Ramos (cell line): ENCODE results near the gene ZDHHC8.

ENCODE experiments used
- in situ Hi-C: fragments of 300-500 bp; cut with MboI; formaldehyde crosslinking; loops from one replicate; pipeline ENCODE4 v1.14.3; 2022; ENCODE audit warnings: low sequenced_read_pairs; ENCODE audit not compliant: unreplicated experiment

ZDHHC8 gene

GRCh38 chr22:20172141-20172613 is 40.6 kb downstream of the ZDHHC8 start:
- in situ Hi-C loops, result no loop called here

- in situ Hi-C loops, result no loop called here
Measured at GRCh38 chr22:20173246-20173645, 41.6 kb downstream of the ZDHHC8 start.

GRCh38 chr22:20173772-20174171 is 42.2 kb downstream of the ZDHHC8 start:
- in situ Hi-C loops, result no loop called here

GRCh38 chr22:20174785-20175596 is 43.4 kb downstream of the ZDHHC8 start:
- in situ Hi-C loops, result no loop called here

GRCh38 chr22:20175597-20175900 is 43.9 kb downstream of the ZDHHC8 start:
- in situ Hi-C loops, result no loop called here

GRCh38 chr22:20176421-20177085 is 44.9 kb downstream of the ZDHHC8 start:
- in situ Hi-C loops, result no loop called here

GRCh38 chr22:20177217-20177911 is 45.8 kb downstream of the ZDHHC8 start:
- in situ Hi-C loops, result no loop called here

- in situ Hi-C loops, result no loop called here
Measured at GRCh38 chr22:20178075-20178914, 46.7 kb downstream of the ZDHHC8 start.

- in situ Hi-C loops, result no loop called here
Measured at GRCh38 chr22:20178915-20179227, 47.3 kb downstream of the ZDHHC8 start.

- in situ Hi-C loops, result no loop called here
Measured at GRCh38 chr22:20179455-20180244, 48.0 kb downstream of the ZDHHC8 start.

GRCh38 chr22:20180245-20180630 is 48.6 kb downstream of the ZDHHC8 start:
- in situ Hi-C loops, result no loop called here

- in situ Hi-C loops, result no loop called here
Measured at GRCh38 chr22:20180640-20181039, 49.0 kb downstream of the ZDHHC8 start.

GRCh38 chr22:20181194-20181883 is 49.7 kb downstream of the ZDHHC8 start:
- in situ Hi-C loops, result no loop called here

GRCh38 chr22:20181884-20182236 is 50.3 kb downstream of the ZDHHC8 start:
- in situ Hi-C loops, result no loop called here

GRCh38 chr22:20182365-20182764 is 50.8 kb downstream of the ZDHHC8 start:
- in situ Hi-C loops, result no loop called here

GRCh38 chr22:20183101-20183500 is 51.5 kb downstream of the ZDHHC8 start:
- in situ Hi-C loops, result no loop called here

GRCh38 chr22:20183823-20184222 is 52.2 kb downstream of the ZDHHC8 start:
- in situ Hi-C loops, result no loop called here

- in situ Hi-C loops, result loop anchor here (5.0 kb wide), 1 partner anchor 53 kb away; no protein-coding TSS in a partner anchor
Measured at GRCh38 chr22:20184501-20185165, 53.0 kb downstream of the ZDHHC8 start.

- in situ Hi-C loops, result loop anchor here (5.0 kb wide), 1 partner anchor 52 kb away; no protein-coding TSS in a partner anchor
Measured at GRCh38 chr22:20185750-20186149, 54.1 kb downstream of the ZDHHC8 start.
